Urinary bladder (tissue), 4 donors: Measurements from ENCODE around the gene KCNIP4. TPM values are rescaled to one million over a fixed set of nuclear protein-coding genes. Genes with fewer than 3 reads are reported as not detected.

ENCODE experiments used
- DNase-seq: peaks from one replicate; pipeline ENCODE4 v3.0.0-alpha.2; 2015; ENCODE audit errors: extremely low spot score
- H3K27ac ChIP-seq: one replicate; pipeline ENCODE4 v1.5.1; 2013; ENCODE audit warnings: low read depth, mild to moderate bottlenecking, moderate library complexity
- H3K36me3 ChIP-seq: one replicate; pipeline ENCODE4 v1.6.1; 2013; ENCODE audit warnings: mild to moderate bottlenecking, moderate library complexity; ENCODE audit not compliant: insufficient read depth
- H3K4me1 ChIP-seq: one replicate; pipeline ENCODE4 v1.6.1; 2013; ENCODE audit warnings: mild to moderate bottlenecking, moderate library complexity; ENCODE audit not compliant: insufficient read depth
- H3K4me3 ChIP-seq: one replicate; pipeline ENCODE4 v1.5.1; 2013; ENCODE audit warnings: low read depth, low read length
- WGBS: extraction: QIAGEN DNeasy Blood & Tissue Kit; methylation state at CpG from one replicate; pipeline ENCODE4 v1.1.7; 2013; 5-methylcytosine and 5-hydroxymethylcytosine counted together
- polyA plus RNA-seq: library from polyadenylated mRNA; stranded (reverse); fragments of 200-250 nt; gene quantifications from one replicate; pipeline ENCODE4 v1.2.3, GENCODE V29; 2013
- total RNA-seq: library from RNA; depleted of rRNA; stranded (reverse); fragments of >200 nt; gene quantifications from one replicate; pipeline ENCODE4 v1.2.3, GENCODE V29; 2014
- donor health status: healthy with polysubstance abuse.
- donor health status: healthy.

The KCNIP4 gene
- total and polyA plus RNA-seq, 2 donors, result 4.9 to 23.5 TPM

GRCh38 chr4:21858971-21859370, 89.6 kb downstream of the KCNIP4 start:
- 81% methylated on average over 3 of the region's 3 CpGs for WGBS
- no peaks in the 10 kb centered on the region for H3K36me3 ChIP-seq
- DNase-seq, result no peak
- H3K4me1 ChIP-seq, result no peaks in the 10 kb centered on the region
- H3K4me3 ChIP-seq, result no peak overlapping the region
- no peak overlapping the region for H3K27ac ChIP-seq

GRCh38 chr4:21856754-21857153, 91.8 kb downstream of the KCNIP4 start:
- Histone ChIP-seq H3K4me3 (no peak overlapping the region), H3K4me1 (no peaks in the 10 kb centered on the region), H3K36me3 (no peaks in the 10 kb centered on the region), H3K27ac (no peak overlapping the region)
- no peak for DNase-seq
- WGBS, result 92% methylated on average over 2 of the region's 2 CpGs

GRCh38 chr4:21856301-21856700, 92.3 kb downstream of the KCNIP4 start:
- H3K27ac ChIP-seq, result no peak overlapping the region
- 75% methylated on average over 6 of the region's 6 CpGs for WGBS
- DNase-seq, result no peak

GRCh38 chr4:21849077-21849476, 99.5 kb downstream of the KCNIP4 start:
- H3K36me3 ChIP-seq, result peaks cover 3% of the 10 kb centered on the region
- H3K4me3 ChIP-seq, result no peak overlapping the region
- WGBS, result 91% methylated on average over 3 of the region's 3 CpGs
- no peak overlapping the region for H3K27ac ChIP-seq
- no peaks in the 10 kb centered on the region for H3K4me1 ChIP-seq
- DNase-seq, result no peak

More at GRCh38 chr4:21856301-21856700, 92.3 kb downstream of the KCNIP4 start:
- no peaks in the 10 kb centered on the region for H3K36me3 ChIP-seq
- H3K4me1 ChIP-seq, result no peaks in the 10 kb centered on the region
- H3K4me3 ChIP-seq, result no peak overlapping the region

GRCh38 chr4:21848021-21848420, 100.6 kb downstream of the KCNIP4 start:
- H3K27ac ChIP-seq, result no peak overlapping the region
- peaks cover 3% of the 10 kb centered on the region for H3K36me3 ChIP-seq
- H3K4me3 ChIP-seq, result no peak overlapping the region
- no peaks in the 10 kb centered on the region for H3K4me1 ChIP-seq
- 70% methylated on average over 2 of the region's 2 CpGs for WGBS
- no peak for DNase-seq

GRCh38 chr4:21845663-21846062, 102.9 kb downstream of the KCNIP4 start:
- Histone ChIP-seq H3K4me3 (no peak overlapping the region), H3K4me1 (no peaks in the 10 kb centered on the region), H3K36me3 (peaks cover 3% of the 10 kb centered on the region), H3K27ac (no peak overlapping the region)
- no peak for DNase-seq
- 75% methylated on average over 4 of the region's 4 CpGs for WGBS

- Histone ChIP-seq H3K27ac (no peak overlapping the region), H3K36me3 (no peaks in the 10 kb centered on the region), H3K4me3 (no peak overlapping the region), H3K4me1 (no peaks in the 10 kb centered on the region)
- no peak for DNase-seq
Measured at GRCh38 chr4:21835712-21836111, 112.9 kb downstream of the KCNIP4 start.

GRCh38 chr4:21830272-21830671, 118.3 kb downstream of the KCNIP4 start:
- Histone ChIP-seq H3K36me3 (no peaks in the 10 kb centered on the region), H3K4me3 (no peak overlapping the region), H3K27ac (no peak overlapping the region), H3K4me1 (no peaks in the 10 kb centered on the region)
- 84% methylated on average over 5 of the region's 5 CpGs for WGBS
- no peak for DNase-seq

- Histone ChIP-seq H3K4me1 (no peaks in the 10 kb centered on the region), H3K36me3 (no peaks in the 10 kb centered on the region), H3K27ac (no peak overlapping the region), H3K4me3 (no peak overlapping the region)
- 34% methylated on average over 3 of the region's 3 CpGs for WGBS
- DNase-seq, result peak; percentile 3
Measured at GRCh38 chr4:21827575-21827974, 121.0 kb downstream of the KCNIP4 start.

- Histone ChIP-seq H3K4me3 (no peak overlapping the region), H3K36me3 (no peaks in the 10 kb centered on the region), H3K4me1 (no peaks in the 10 kb centered on the region), H3K27ac (no peak overlapping the region)
- DNase-seq, result no peak
- WGBS, result 85% methylated on average over 4 of the region's 4 CpGs
Measured at GRCh38 chr4:21826071-21826470, 122.5 kb downstream of the KCNIP4 start.

GRCh38 chr4:21819086-21819485, 129.5 kb downstream of the KCNIP4 start:
- Histone ChIP-seq H3K4me3 (no peak overlapping the region), H3K4me1 (no peaks in the 10 kb centered on the region), H3K27ac (no peak overlapping the region), H3K36me3 (no peaks in the 10 kb centered on the region)
- DNase-seq, result no peak
- 35% methylated on average over 1 of the region's 1 CpG for WGBS

- no peak for DNase-seq
- no peaks in the 10 kb centered on the region for H3K4me1 ChIP-seq
- no peak overlapping the region for H3K4me3 ChIP-seq
- no peaks in the 10 kb centered on the region for H3K36me3 ChIP-seq
- no peak overlapping the region for H3K27ac ChIP-seq
Measured at GRCh38 chr4:21815651-21816377, 132.8 kb downstream of the KCNIP4 start.

GRCh38 chr4:21811565-21811964, 137.0 kb downstream of the KCNIP4 start:
- WGBS, result 68% methylated on average over 1 of the region's 1 CpG
- Histone ChIP-seq H3K4me3 (no peak overlapping the region), H3K27ac (no peak overlapping the region), H3K4me1 (no peaks in the 10 kb centered on the region), H3K36me3 (no peaks in the 10 kb centered on the region)
- no peak for DNase-seq

GRCh38 chr4:21806991-21807390, 141.6 kb downstream of the KCNIP4 start:
- H3K36me3 ChIP-seq, result no peaks in the 10 kb centered on the region
- H3K4me1 ChIP-seq, result no peaks in the 10 kb centered on the region
- no peak overlapping the region for H3K4me3 ChIP-seq
- 87% methylated on average over 3 of the region's 3 CpGs for WGBS
- no peak for DNase-seq
- no peak overlapping the region for H3K27ac ChIP-seq

- H3K4me1 ChIP-seq, result no peaks in the 10 kb centered on the region
- DNase-seq, result no peak
- H3K4me3 ChIP-seq, result no peak overlapping the region
- 52% methylated on average over 1 of the region's 1 CpG for WGBS
- H3K27ac ChIP-seq, result no peak overlapping the region
- H3K36me3 ChIP-seq, result no peaks in the 10 kb centered on the region
Measured at GRCh38 chr4:21802406-21802805, 146.2 kb downstream of the KCNIP4 start.
